Measurements from ENCODE around the gene PDHX. TPM values are rescaled to one million over a fixed set of nuclear protein-coding genes. Genes with fewer than 3 reads are reported as not detected.
A peak's percentile ranks its signal among the peaks of the same experiment; 100 is the strongest.

The PDHX gene
- total RNA-seq, 1 experiment from 2014 or later: 85.4 TPM

DNA sequence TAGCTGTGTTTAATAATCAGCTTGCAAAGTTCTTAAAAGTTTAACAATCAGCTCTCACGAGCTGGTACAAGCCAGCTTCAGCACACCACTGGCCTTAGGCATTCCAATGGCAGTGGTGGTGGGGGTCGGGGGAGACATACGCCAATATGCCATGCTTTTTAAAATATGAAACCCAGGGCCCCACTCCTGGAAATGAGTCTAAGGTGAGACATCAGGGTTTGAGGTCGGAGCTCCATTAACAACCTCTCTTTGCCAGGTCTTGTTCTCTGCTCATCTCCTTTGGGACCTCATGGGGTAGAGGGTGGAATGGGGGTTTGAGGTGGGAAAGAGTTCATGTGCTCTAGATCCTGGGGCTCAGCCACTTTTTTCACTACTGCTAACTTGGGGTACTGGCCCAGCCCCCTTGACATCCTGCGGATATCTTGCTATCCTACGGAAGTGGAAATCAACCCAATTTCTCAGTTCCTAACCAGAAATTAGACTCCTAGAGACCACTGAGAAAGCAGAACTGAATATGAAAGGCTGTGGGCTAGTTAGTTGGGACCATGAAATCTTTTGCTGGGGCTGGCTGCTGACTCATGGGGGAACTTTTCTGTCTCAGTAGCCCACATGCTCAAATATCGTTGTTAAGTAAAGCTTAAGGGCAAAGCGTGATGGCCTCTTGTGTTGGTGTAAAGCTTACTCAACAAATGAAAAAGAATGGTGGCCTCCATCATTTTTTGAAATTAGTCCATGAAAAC is 90.1 kb downstream of the PDHX start:
- intact Hi-C loops (cut with micrococcal nuclease; ENCODE audit: unreplicated experiment): no loop called here
- Mint-ChIP-seq H3K27ac (ENCODE audit: unreplicated experiment) (no peak overlapping the region), H3K4me3 (ENCODE audit: unreplicated experiment) (no peak overlapping the region), H3K36me3 (ENCODE audit: insufficient read depth, unreplicated experiment) (no peaks in the 10 kb centered on the region), H3K27me3 (ENCODE audit: insufficient read depth, unreplicated experiment) (no peaks in the 10 kb centered on the region), H3K4me1 (ENCODE audit: low read depth, unreplicated experiment) (peaks cover 19% of the 10 kb centered on the region), H3K9me3 (ENCODE audit: unreplicated experiment) (no peaks in the 10 kb centered on the region)
- CTCF ChIA-PET: no interaction called here
- Histone ChIP-seq H3K4me3 (ENCODE audit: low read depth, low read length) (no peak overlapping the region), H3K27me3 (replicated peaks; ENCODE audit: control insufficient read depth, insufficient read depth, low read length) (no peaks in the 10 kb centered on the region), H3K36me3 (ENCODE audit: control insufficient read depth, insufficient read depth, low read length) (no peaks in the 10 kb centered on the region), H3K4me1 (peaks cover 38% of the 10 kb centered on the region), H3K9me3 (no peaks in the 10 kb centered on the region)
- POLR2A ChIA-PET: no interaction called here
- TF ChIP-seq, protein P1, sequence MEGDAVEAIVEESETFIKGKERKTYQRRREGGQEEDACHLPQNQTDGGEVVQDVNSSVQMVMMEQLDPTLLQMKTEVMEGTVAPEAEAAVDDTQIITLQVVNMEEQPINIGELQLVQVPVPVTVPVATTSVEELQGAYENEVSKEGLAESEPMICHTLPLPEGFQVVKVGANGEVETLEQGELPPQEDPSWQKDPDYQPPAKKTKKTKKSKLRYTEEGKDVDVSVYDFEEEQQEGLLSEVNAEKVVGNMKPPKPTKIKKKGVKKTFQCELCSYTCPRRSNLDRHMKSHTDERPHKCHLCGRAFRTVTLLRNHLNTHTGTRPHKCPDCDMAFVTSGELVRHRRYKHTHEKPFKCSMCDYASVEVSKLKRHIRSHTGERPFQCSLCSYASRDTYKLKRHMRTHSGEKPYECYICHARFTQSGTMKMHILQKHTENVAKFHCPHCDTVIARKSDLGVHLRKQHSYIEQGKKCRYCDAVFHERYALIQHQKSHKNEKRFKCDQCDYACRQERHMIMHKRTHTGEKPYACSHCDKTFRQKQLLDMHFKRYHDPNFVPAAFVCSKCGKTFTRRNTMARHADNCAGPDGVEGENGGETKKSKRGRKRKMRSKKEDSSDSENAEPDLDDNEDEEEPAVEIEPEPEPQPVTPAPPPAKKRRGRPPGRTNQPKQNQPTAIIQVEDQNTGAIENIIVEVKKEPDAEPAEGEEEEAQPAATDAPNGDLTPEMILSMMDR (IDR thresholded peaks at IDR 0.05; ENCODE audit: insufficient read depth in 1 of 2, low read depth in 1 of 2, low read length in 1 of 2, severe bottlenecking in 1 of 2, unreplicated experiment in 1 of 2): no peak
- no TSS peak for BruUV-seq (replicated peaks)
- no peak for DNase-seq

DNA sequence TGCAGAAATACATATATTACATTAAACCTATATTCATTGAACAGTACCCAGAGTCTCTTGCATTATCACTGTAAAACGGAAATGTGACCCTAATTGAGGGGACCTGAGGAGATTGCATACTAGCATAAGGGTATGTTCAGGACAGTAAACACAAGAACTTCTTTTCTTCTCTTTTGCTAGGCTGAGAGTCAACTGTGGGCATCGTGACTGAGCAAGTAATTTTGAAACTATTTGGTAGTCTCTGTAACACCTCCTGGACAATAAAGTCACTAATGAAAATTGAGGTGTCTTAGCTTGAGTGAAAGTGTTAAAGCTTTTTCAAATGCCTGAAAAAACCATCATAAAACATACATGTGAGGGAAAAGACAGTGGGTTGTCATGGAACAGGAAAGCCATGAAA is 90.9 kb downstream of the PDHX start:
- Histone ChIP-seq H3K9me3 (no peaks in the 10 kb centered on the region), H3K27me3 (replicated peaks; ENCODE audit: control insufficient read depth, insufficient read depth, low read length) (no peaks in the 10 kb centered on the region), H3K4me1 (peaks cover 38% of the 10 kb centered on the region), H3K4me3 (ENCODE audit: low read depth, low read length) (no peak overlapping the region), H3K36me3 (ENCODE audit: control insufficient read depth, insufficient read depth, low read length) (no peaks in the 10 kb centered on the region)
- ChIA-PET POLR2A (no interaction called here), CTCF (no interaction called here)
- Mint-ChIP-seq H3K9me3 (ENCODE audit: unreplicated experiment) (no peaks in the 10 kb centered on the region), H3K27me3 (ENCODE audit: insufficient read depth, unreplicated experiment) (no peaks in the 10 kb centered on the region), H3K4me1 (ENCODE audit: low read depth, unreplicated experiment) (peaks cover 19% of the 10 kb centered on the region), H3K36me3 (ENCODE audit: insufficient read depth, unreplicated experiment) (no peaks in the 10 kb centered on the region), H3K27ac (ENCODE audit: unreplicated experiment) (no peak overlapping the region), H3K4me3 (ENCODE audit: unreplicated experiment) (no peak overlapping the region)
- intact Hi-C loops (cut with micrococcal nuclease; ENCODE audit: unreplicated experiment): no loop called here
- no TSS peak for BruUV-seq (replicated peaks)
- TF ChIP-seq, protein P1 (IDR thresholded peaks at IDR 0.05; ENCODE audit: insufficient read depth in 1 of 2, low read depth in 1 of 2, low read length in 1 of 2, severe bottlenecking in 1 of 2, unreplicated experiment in 1 of 2): no peak
- no peak for DNase-seq

- Mint-ChIP-seq H3K4me1 (ENCODE audit: low read depth, unreplicated experiment) (peaks cover 19% of the 10 kb centered on the region), H3K4me3 (ENCODE audit: unreplicated experiment) (peak overlapping the region; percentile 23), H3K9me3 (ENCODE audit: unreplicated experiment) (no peaks in the 10 kb centered on the region), H3K36me3 (ENCODE audit: insufficient read depth, unreplicated experiment) (no peaks in the 10 kb centered on the region), H3K27ac (ENCODE audit: unreplicated experiment) (peak overlapping the region; percentile 65), H3K27me3 (ENCODE audit: insufficient read depth, unreplicated experiment) (no peaks in the 10 kb centered on the region)
- TF ChIP-seq, protein P1 (IDR thresholded peaks at IDR 0.05; ENCODE audit: insufficient read depth in 1 of 2, low read depth in 1 of 2, low read length in 1 of 2, severe bottlenecking in 1 of 2, unreplicated experiment in 1 of 2): no peak
- peaks cover 38% of the 10 kb centered on the region for H3K4me1 ChIP-seq
- H3K4me3 ChIP-seq (ENCODE audit: low read depth, low read length): no peak overlapping the region
- BruUV-seq (replicated peaks): no TSS peak
- H3K36me3 ChIP-seq (ENCODE audit: control insufficient read depth, insufficient read depth, low read length): no peaks in the 10 kb centered on the region
- ChIA-PET POLR2A (interaction anchor here (0.6 kb wide), 1 partner anchor 81 kb away, joined by 5 read pairs; no protein-coding TSS in a partner anchor), CTCF (no interaction called here)
- intact Hi-C loops (cut with micrococcal nuclease; ENCODE audit: unreplicated experiment): no loop called here
- H3K27me3 ChIP-seq (replicated peaks; ENCODE audit: control insufficient read depth, insufficient read depth, low read length): no peaks in the 10 kb centered on the region
- no peaks in the 10 kb centered on the region for H3K9me3 ChIP-seq
- DNase-seq: peak in 1 of 2 experiments; percentile 39
Measured at GRCh38 chr11:35009191-35009943, 92.9 kb downstream of the PDHX start.

Data from Caco-2 (cell line).